ENCODE data around the gene CROCC.

Gene CROCC

DNA sequence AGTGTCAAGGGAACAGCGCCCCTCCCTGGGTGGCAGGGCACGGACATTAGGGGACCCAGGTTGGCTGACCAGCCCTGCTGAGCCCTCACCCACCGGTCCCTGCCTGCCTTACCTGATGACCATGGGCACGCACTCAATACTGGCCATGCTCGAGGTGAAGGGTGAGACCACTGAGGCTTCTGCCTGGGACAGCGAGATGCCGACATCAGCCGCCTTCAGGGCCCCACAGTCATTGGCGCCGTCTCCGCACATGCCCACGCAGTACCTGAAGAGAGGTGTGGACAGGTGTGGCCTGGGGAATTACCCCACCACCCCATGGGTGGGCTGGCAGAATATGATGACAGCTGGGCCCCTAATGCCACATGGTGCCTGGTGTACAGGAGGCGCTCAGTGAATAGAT is 66.5 kb downstream of the CROCC start:
- DNase-seq, result no peak

DNA sequence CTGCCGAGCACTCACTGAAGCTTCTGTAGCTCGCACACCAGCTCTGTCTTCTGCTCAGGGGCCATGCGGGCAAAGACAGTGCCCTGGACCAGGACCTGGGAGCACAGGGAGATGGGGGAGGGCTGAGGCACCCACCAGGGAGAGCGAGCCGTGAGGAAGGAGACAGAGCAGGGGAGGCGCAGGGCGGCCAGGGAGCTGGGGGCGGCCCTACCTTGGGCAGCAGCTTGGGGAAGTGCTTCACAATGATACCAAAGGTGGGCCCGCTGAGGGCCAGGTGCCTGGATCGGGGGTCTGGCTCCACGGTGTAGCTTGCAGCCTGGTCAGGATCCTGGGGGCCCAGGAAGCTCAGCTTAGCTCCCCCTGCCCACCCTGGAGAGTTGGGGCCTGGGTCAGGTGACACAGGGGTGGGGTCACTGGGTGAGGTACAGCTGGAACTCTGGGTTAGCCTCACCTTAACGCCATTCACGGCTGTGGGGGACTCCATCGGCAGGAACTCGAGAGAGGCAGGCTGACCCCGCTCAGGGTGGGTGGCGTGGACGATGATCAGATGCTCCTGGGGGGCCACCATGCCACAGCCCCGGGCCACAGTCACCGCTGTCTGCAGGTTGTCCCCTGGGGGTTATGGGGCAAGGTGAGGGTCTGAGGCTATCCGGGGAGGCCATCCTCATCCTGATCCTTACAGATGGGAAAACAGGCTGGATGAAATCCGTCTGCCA is 68.1 kb downstream of the CROCC start:
- DNase-seq, result no peak

DNA sequence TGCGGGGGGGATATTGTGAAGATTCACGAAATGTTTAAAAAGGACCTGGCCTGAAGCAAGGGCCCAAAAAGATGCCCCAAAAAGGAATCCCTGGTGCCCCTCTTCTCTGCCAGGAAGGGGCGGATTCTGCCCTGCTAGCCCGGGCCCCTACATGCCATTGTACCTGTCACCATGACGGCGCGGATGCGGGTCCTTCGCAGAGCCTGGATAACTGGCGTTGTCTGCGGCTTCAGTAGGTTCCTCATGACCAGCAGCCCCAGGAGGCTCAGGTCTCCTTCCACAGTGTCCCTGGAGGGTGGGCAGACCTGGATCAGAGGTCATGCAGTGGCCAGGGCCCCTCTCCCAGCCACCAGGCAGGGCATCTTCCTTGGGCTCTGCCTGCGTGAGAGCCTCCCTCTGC is 69.8 kb downstream of the CROCC start:
- no peak for DNase-seq

DNA sequence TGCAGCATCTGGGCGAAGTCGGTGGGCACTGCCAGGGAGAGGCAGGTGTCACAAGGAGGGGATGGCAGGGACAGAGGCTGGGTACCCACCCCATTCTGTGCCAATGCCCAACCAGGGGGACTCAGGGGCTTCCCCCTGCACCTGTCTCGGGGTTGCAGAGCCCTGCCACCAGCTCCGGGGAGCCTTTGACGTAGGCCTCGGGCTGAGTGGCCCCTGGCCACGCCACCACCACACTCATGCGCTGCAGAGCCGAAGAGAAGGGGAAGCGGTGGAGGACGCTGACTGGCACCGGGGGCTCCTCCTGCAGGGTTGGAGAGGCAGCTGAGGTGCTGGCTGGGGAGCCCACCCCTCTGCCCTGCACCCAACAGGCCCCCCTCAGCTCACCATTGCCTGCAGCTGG is 70.4 kb downstream of the CROCC start:
- DNase-seq, result no peak

DNA sequence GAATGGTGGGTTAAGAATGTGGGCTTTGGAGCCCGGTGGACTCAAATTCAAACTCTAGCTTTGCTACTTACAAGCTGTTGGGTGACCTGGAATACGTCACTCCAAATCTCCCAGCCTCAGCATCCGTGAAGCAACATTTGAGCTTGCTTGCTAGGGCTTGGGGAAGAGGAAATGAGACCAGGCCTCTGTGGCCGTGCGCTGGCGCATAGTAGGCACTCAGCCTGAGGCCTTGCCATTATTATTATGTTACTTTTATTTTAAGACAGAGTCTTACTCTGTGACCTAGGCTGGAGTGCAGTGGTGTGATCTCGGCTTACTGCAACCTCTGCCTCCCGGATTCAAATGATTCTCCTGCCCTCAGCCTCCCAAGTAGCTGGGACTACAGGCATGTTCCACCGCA is 70.9 kb downstream of the CROCC start:
- no peak for DNase-seq

DNA sequence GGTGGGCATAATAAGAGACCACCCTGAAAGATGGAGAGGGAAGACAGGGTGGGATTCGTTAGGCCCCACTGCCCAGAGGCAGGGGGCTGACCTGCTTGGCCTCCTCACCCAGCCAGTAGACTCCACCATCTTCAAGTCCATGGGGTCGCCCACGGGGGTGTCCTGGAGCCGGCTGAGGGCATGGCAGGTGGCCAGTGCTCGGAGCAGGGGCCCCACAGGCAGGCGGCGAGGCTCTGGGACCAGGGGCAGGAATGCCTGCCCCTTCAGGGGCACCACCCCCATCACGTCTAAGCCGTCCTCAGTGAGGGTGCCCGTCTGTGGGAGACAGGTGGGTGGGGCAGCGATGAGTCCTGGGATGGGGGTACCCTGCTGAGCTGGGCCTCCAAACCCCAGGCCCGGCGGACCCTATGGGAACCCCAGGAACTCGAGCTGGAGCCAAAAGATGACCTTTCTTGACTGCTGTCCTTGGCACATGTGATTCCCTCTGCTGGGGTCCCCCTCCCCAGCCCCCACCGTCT is 71.8 kb downstream of the CROCC start:
- no peak for DNase-seq

DNA sequence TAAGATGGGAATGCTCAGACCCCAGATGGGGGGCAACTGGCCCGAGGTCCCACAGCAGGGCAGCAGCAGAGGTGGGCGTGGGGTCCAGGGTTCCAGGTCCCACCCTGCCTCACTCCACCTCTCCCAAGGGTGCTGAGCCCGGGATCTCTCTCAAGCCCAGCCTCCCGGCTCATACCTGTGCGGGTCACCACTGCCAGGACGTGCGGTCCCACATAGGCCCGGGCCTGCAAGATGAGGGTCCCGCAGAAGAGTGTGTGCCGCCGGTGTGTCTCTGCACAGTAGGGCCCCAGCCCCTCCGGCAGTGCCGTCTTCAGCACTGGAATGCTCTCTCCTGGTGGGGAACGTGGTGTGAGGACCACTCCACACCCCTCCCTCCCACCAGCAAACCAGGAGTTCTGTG is 75.1 kb downstream of the CROCC start:
- no peak for DNase-seq

DNA sequence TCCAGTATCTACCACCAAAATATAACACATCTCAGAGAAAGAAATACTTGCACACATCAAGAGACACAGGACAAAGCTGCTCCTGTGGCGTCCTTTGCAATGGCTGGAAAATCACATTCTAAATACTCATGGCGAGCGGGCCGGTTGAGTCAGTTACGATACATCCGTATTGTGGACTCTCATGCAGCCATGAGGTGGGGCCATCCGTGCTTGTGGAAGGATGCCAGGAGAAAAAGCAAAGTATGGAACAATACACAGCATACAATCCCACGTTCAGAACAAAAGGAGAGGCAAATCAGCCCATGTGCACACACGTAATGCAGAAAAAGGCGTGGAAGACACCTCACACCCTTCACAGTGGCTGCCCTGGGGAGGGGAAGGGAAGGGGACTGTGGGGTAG is 76.9 kb downstream of the CROCC start:
- no peak for DNase-seq

DNA sequence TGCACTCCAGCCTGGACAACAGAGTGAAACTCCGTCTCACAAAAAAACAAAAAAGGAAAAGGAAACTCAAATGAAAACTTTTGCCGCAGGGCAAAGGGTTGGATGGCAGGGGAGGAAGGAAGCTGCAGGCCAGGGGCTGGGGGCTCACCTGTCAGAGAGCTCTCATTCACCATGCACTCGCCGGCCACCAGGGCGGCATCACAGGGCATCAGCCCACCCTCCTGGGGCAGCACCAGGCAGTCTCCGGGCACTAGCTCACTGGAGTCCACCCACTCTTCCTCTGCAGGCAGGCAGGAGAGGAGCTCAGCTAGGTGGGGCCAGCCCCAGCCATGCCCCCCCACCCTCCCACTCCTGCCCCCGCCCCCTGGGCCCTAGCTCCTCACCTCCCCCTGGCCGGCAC is 78.1 kb downstream of the CROCC start:
- DNase-seq, result no peak

DNA sequence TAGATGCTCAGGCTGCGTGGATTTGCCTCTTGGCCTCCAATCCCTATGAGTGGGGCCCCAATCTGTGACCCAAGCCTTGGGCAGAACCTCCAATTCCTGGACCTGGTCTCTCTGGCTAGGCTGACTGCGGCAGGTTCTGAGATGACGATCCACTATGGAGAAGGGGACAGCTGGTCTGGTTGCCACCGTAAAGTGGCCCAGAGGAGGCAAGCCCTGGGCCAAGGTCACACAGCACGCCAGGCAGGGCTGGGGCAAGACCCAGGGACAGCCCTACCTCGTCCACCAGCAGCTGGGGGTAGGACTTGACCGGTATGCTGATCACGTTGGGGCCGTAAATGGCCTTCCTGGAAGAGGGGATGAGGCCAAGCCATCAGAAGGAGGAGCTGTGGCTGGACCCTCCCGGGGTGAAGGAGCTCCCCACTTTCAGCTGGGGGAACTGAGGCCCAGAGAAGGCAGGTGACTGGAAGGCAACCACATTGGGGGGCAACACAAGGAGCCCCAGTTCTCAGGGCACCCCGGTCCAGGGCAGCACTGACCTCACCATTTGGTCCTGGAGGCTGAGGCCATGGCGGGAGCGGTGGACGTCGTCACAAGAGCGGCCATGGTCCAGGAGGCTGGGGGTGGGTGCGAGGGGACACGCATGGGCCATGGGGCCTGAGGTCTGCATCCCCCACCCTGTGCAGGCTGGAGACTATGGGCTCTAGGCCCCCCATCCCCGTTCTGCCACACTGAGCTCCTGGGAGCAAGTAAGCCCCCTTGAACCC is 80.2 kb downstream of the CROCC start:
- DNase-seq, result no peak

DNA sequence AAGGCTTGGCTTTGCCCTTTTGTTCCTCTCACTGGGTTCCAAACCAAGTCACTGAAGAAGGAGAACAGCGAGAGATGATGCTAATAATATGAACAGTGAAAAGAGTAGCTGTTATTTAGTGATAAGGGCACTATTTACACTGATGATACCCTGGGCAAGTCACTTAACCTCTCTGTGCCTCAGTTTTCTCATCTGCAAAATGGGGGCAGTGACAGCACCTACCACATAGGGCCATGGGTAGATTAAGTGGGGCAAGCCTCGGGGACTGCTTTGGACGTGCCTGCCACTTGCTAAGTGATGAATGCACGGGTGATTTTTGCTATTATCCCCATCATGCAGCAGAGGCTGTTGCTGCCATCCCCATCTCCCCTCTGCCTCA is 80.8 kb downstream of the CROCC start:
- no peak for DNase-seq

DNA sequence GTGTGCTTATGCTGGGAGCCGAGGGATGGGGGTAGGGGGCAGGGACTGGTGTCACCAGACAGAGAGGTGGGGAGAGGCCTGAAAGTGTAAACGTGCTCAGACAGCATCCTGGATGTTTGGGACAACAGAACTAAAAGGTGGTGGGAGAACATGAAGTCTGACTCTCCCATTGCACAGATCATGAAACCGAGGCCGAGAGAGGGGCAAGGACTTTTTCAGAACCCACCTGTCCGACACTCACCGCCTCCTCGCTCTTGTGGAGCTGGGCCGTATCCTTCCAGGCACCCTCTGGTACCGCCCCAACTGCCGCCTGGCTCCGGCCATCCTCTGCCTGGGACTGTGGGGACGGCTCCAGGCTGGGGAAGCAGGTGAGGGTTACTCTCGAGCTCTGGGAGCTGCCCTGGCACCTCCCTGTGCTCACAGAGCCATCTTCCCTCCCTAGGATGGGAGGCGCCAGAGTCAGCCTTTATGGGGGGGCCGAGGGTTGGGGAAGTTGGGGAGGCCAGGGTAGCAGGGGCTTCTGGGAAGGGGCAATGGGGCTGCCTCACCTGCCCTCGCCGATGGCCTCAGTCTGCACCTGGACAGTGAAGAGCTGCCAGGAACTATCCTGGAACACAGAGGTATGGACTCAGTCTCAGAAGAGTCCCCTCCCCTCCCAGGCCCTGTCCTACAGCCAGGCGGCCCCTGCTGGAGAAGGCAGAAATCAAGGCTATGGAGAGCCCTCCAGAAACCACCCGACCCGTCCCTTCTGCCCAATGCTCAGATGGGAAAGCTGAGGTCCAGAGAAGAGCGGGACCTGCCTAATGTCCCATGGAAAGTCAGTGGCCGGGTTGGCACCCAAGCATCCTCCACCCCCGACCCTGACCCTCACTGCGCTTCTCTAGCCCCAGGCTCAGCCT is 83.0 kb downstream of the CROCC start:
- no peak for DNase-seq

DNA sequence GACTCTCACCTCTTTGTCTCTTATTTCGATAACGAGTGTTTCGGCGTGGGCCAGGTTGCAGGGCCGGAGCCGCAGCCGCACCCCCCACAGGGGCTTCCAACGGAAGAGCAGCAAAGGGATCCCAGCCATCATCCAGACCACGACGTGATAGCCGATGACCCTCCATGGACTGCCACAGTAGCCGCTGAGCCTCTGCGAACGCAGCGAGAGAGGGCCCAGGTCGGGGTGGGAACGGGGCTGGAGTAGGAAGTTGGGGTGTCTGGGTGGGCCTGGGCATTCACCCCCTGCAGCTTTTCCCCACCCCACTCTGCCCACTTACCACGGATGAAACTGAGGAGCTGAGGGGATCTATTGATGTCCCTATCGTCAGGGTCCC is 83.6 kb downstream of the CROCC start:
- no peak for DNase-seq

DNA sequence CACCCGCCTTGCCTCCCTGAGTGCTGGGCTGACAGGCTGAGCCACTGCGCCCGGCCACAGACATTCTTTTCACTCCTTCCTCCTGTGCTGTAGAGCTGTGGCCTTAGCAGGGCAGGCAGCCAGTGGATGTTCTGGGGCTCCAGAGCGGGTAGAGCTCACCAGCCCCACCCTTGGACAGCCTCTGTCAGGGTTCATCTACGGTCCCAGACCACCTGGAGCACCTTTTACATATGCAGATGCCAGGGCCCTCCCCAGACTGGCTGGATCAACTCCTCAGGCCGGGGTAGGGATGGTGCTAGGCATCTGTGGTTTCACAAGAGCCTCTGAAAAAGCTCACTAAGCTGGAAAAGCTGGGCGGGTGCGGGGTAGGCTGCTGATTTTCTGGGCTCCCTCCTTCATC is 85.4 kb downstream of the CROCC start:
- no peak for DNase-seq

DNA sequence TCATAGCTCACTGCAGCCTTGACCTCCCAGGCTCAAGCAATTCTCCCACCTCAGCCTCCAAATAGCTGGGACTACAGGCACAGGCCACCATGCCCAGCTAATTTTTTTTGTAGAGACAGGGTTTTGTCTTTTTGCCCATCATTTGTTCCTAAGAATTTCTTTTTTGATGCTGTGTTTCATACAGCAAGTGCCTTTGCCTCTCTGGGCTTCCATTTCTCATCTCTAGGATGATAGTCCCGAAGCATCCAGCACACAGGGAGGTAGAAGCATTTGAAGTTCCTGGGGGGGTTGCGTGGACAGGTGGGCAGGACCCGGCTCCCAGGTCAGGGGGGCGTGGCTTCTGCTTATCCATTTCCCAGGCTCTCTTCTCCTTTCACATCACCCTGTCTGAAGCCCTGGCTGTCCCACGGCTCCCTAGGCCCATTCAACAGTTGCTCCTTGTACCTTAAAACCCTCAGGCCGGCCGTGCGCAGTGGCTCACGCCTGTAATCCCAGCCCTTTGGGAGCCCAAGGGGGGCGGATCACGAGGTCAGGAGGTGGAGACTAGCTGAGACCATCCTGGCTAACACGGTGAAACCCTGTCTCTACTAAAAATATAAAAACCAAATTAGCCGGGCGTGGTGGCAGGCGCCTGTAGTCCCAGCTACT is 86.6 kb downstream of the CROCC start:
- DNase-seq, result no peak

DNA sequence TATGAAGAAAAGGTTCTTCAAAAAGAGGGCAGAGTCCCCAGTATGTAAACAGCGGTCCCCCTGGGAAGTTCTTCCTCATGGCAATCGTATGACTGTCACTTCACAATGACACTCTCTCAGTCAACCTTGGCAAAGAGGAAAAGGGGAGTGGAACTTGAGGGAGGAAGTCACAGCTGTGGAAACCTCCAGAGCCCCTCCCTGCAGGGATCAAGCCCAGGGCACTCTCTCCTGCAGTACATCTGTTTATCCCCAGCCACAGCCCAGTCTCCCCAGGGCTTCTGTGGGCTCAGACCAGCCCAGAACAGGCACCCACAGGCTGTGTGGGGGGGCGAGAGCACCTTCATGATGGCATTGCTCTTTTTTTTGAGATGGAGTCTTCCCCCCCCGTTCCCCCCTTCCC is 88.0 kb downstream of the CROCC start:
- DNase-seq, result no peak

DNA sequence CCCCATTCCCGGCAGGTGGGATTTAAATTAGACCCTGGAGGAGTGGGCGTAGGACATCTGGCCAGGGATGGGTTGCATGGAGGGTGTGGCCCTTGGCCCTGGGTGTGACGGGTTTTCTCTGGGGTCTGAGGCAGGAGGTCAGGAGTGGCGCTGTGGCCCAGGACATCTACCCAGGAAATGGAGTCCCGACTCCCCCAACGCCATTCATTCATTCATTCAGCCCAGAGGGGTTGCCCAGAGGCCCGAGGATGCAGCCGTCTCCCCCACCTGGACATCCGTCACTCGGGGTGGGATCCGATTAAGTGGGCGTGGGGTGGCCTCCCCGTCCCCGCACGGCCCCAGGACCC is 89.3 kb downstream of the CROCC start:
- DNase-seq, result no peak

DNA sequence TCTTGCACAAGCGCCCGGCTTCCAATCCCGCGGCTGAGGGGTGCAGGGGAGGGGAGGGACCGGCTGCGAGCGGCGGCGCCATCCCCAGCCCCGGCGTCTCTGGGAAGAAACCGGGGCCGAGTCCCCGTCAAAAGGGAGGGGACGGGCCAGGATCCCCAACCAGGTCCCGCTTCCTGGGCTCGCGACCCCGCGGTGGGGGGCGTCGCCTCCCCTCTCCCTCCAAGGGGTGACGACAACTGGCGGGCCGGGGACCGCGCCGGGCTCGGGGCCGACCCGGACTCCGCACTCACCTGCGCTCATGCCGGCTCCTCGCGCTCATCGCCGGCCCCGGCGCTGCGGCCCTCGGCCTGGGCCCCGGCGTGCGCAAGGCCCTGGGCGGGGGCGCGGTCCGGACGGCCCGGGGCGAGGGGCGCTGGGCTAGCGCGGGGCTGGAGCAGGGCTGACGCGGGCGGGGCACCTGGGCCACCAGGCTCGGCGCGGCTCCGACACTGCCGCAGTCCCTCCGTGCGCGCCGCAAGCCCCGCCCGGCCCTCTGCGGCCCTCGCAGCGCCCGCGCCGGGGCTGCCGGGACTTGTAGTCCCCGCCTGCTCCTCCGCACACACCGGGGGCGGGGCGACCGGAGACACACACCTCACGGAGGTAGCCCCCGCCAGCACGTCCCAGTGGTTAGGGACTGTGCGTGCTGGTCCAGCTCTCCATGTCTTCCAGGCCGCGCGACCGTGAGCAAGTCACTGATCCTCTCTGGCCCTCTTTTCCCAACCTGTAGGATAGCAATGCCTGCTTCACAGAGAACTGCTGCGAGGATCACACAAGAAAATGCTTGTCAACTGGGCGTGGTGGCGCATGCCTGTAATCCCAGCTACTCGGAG is 89.9 kb downstream of the CROCC start, which contains the start of gene ATP13A2:
TSS of gene ATP13A2 (minus strand) at position 490 of the 869 bp plus-strand sequence. CDS start at position 300, 190 bp downstream.
- peak; percentile 65 to 86 (median 75) for DNase-seq

DNA sequence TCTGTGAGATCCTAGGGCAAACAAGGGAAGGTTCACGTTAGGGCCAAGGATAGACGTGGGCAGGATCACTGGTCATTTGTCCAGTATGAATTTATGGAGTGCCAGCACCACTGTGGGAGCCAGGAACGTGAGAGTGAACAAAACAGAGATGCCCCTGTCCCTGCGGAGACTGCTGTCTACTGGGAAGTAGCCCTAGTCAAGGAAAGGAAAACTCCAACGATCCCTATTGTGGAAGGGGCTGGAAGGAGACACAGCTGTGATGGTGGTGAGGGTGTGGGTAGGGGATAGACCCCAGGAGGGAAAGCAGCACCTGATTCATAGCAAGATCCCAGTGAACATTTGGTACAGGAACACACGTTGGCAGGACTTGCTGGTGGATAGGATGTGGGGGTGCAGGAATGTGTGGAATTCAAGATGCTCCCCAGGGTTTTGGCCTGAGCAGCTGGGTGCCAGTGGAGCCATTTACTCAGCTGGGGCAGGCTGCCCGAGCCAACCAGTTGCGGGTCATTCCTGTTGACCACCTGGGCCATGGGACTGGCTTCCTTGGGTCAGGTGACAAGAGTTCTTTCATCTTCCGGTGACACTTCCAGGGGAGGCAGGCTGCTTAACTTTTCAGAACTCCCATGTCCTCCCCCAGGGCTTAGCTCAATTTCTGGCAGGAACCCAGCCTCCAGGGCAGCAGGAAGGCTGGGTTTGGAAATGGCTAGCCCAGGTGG is 91.2 kb downstream of the CROCC start:
- DNase-seq, result no peak

DNA sequence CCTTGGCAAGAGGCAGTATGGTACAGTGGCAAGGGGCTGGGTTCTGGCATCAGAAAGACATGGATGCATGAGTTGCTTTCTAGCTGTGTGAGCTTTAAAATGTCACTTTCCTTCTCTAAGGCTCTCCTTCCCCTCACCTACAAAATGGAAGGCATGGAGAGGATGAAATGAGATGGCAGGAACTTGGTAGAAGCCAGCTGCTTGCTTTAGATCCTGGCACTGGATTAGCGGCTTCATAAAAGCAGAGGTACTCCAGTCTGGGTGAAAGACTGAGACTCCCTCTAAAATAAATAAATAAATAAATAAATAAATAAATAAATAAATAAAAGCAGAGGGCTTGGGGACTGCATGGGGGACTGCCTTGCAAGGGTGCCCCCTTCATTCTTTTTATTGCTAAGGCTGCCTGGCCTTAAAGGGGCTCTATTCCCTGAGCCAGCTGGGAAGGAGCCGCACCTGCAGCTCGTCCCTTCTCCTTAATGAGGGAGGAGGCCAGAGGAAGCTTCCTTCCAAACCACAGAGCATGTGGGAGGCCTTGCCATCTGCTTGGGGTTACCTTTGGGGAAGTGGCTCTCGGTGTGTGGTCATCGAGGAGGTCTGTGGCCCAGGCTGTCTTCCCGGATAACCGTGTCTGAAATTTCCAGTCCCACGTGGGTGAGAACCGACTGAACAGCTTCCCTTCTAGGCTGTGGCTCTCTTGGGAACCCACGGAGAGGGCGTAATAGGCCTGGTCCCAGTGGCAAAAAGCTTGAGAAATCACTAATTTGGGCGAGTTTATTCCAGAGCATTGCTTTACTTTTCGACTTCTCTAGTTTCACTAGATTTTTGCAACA is 92.0 kb downstream of the CROCC start:
- DNase-seq, result no peak

Data from T-helper 1 cell (primary cell).